ENCODE data around the gene PEX11G. TPM values are rescaled to one million over a fixed set of nuclear protein-coding genes. Genes with fewer than 3 reads are reported as not detected.

Gene PEX11G
- total RNA-seq, 1 experiment from 2014 or later = 4.3 TPM

DNA sequence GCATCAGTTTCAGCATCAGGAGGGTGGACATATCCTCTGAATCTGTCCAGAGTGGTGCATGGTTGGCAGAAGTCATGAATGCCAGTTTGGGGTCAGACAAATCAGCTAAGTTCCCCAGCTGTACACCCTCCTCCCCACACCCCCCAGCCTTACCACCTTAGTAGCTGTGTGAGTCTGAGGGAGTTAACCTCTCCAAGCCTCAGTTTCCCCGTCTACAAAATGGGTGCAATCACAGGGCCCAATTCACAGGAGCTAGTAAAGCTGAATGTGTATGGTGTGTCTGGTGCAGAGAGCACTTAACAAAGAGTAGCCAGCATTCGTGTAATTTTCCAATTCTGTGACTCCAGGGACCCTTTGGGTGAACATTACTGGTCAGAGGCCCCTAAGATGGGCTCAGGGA is 13.7 kb upstream of the PEX11G start:
- peaks cover 70% of the 10 kb centered on the region for H3K27me3 Mint-ChIP-seq (ENCODE audit: low read depth)
- DNase-seq (ENCODE audit: low spot score) (no peak), ATAC-seq (no peak)
- no peak overlapping the region for H3K4me3 Mint-ChIP-seq
- no peaks in the 10 kb centered on the region for H3K9me3 Mint-ChIP-seq
- H3K36me3 Mint-ChIP-seq = no peaks in the 10 kb centered on the region
- CTCF ChIA-PET = no interaction called here
- H3K27ac Mint-ChIP-seq = no peak overlapping the region
- TF ChIP-seq SP1 (CRISPR knock-in tag; conservative IDR thresholded peaks at IDR 0.05) = no peak
- TF ChIP-seq, protein P1, sequence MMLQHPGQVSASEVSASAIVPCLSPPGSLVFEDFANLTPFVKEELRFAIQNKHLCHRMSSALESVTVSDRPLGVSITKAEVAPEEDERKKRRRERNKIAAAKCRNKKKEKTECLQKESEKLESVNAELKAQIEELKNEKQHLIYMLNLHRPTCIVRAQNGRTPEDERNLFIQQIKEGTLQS (CRISPR knock-in tag; conservative IDR thresholded peaks at IDR 0.05) = no peak
- no peak for TF ChIP-seq FOXP1 (CRISPR knock-in tag; IDR thresholded peaks at IDR 0.05; ENCODE audit: borderline replicate concordance)
- TF ChIP-seq, protein P2, sequence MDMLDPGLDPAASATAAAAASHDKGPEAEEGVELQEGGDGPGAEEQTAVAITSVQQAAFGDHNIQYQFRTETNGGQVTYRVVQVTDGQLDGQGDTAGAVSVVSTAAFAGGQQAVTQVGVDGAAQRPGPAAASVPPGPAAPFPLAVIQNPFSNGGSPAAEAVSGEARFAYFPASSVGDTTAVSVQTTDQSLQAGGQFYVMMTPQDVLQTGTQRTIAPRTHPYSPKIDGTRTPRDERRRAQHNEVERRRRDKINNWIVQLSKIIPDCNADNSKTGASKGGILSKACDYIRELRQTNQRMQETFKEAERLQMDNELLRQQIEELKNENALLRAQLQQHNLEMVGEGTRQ (CRISPR knock-in tag; IDR thresholded peaks at IDR 0.05) = no peak
- TF ChIP-seq ZNF121 (CRISPR knock-in tag; IDR thresholded peaks at IDR 0.05) = no peak
- TF ChIP-seq, protein P3, sequence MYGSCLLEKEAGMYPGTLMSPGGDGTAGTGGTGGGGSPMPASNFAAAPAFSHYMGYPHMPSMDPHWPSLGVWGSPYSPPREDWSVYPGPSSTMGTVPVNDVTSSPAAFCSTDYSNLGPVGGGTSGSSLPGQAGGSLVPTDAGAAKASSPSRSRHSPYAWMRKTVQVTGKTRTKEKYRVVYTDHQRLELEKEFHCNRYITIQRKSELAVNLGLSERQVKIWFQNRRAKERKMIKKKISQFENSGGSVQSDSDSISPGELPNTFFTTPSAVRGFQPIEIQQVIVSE (CRISPR knock-in tag; IDR thresholded peaks at IDR 0.05; ENCODE audit: borderline replicate concordance) = no peak
- no peak for TF ChIP-seq ZNF219 (CRISPR knock-in tag; IDR thresholded peaks at IDR 0.05; ENCODE audit: borderline replicate concordance)
- TF ChIP-seq ZNF138 (CRISPR knock-in tag; conservative IDR thresholded peaks at IDR 0.05) = no peak
- no peak for TF ChIP-seq IRF2 (CRISPR knock-in tag; IDR thresholded peaks at IDR 0.05; ENCODE audit: borderline replicate concordance, low read depth)
- no peak for TF ChIP-seq TP53 (CRISPR knock-in tag; IDR thresholded peaks at IDR 0.05)
- TF ChIP-seq, protein P4, sequence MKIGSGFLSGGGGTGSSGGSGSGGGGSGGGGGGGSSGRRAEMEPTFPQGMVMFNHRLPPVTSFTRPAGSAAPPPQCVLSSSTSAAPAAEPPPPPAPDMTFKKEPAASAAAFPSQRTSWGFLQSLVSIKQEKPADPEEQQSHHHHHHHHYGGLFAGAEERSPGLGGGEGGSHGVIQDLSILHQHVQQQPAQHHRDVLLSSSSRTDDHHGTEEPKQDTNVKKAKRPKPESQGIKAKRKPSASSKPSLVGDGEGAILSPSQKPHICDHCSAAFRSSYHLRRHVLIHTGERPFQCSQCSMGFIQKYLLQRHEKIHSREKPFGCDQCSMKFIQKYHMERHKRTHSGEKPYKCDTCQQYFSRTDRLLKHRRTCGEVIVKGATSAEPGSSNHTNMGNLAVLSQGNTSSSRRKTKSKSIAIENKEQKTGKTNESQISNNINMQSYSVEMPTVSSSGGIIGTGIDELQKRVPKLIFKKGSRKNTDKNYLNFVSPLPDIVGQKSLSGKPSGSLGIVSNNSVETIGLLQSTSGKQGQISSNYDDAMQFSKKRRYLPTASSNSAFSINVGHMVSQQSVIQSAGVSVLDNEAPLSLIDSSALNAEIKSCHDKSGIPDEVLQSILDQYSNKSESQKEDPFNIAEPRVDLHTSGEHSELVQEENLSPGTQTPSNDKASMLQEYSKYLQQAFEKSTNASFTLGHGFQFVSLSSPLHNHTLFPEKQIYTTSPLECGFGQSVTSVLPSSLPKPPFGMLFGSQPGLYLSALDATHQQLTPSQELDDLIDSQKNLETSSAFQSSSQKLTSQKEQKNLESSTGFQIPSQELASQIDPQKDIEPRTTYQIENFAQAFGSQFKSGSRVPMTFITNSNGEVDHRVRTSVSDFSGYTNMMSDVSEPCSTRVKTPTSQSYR (CRISPR knock-in tag; IDR thresholded peaks at IDR 0.05) = no peak
- TF ChIP-seq ATF1 (CRISPR knock-in tag; IDR thresholded peaks at IDR 0.05) = no peak
- TF ChIP-seq, protein P5, sequence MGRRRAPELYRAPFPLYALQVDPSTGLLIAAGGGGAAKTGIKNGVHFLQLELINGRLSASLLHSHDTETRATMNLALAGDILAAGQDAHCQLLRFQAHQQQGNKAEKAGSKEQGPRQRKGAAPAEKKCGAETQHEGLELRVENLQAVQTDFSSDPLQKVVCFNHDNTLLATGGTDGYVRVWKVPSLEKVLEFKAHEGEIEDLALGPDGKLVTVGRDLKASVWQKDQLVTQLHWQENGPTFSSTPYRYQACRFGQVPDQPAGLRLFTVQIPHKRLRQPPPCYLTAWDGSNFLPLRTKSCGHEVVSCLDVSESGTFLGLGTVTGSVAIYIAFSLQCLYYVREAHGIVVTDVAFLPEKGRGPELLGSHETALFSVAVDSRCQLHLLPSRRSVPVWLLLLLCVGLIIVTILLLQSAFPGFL (CRISPR knock-in tag; IDR thresholded peaks at IDR 0.05; ENCODE audit: borderline replicate concordance) = no peak
- no peak for TF ChIP-seq ZNF317 (CRISPR knock-in tag; IDR thresholded peaks at IDR 0.05; ENCODE audit: borderline replicate concordance, low read depth)
- TF ChIP-seq PRRX2 (CRISPR knock-in tag; IDR thresholded peaks at IDR 0.05) = no peak
- TF ChIP-seq, protein P6, sequence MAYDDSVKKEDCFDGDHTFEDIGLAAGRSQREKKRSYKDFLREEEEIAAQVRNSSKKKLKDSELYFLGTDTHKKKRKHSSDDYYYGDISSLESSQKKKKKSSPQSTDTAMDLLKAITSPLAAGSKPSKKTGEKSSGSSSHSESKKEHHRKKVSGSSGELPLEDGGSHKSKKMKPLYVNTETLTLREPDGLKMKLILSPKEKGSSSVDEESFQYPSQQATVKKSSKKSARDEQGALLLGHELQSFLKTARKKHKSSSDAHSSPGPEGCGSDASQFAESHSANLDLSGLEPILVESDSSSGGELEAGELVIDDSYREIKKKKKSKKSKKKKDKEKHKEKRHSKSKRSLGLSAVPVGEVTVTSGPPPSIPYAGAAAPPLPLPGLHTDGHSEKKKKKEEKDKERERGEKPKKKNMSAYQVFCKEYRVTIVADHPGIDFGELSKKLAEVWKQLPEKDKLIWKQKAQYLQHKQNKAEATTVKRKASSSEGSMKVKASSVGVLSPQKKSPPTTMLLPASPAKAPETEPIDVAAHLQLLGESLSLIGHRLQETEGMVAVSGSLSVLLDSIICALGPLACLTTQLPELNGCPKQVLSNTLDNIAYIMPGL (CRISPR knock-in tag; IDR thresholded peaks at IDR 0.05) = no peak
- TF ChIP-seq, protein P7, sequence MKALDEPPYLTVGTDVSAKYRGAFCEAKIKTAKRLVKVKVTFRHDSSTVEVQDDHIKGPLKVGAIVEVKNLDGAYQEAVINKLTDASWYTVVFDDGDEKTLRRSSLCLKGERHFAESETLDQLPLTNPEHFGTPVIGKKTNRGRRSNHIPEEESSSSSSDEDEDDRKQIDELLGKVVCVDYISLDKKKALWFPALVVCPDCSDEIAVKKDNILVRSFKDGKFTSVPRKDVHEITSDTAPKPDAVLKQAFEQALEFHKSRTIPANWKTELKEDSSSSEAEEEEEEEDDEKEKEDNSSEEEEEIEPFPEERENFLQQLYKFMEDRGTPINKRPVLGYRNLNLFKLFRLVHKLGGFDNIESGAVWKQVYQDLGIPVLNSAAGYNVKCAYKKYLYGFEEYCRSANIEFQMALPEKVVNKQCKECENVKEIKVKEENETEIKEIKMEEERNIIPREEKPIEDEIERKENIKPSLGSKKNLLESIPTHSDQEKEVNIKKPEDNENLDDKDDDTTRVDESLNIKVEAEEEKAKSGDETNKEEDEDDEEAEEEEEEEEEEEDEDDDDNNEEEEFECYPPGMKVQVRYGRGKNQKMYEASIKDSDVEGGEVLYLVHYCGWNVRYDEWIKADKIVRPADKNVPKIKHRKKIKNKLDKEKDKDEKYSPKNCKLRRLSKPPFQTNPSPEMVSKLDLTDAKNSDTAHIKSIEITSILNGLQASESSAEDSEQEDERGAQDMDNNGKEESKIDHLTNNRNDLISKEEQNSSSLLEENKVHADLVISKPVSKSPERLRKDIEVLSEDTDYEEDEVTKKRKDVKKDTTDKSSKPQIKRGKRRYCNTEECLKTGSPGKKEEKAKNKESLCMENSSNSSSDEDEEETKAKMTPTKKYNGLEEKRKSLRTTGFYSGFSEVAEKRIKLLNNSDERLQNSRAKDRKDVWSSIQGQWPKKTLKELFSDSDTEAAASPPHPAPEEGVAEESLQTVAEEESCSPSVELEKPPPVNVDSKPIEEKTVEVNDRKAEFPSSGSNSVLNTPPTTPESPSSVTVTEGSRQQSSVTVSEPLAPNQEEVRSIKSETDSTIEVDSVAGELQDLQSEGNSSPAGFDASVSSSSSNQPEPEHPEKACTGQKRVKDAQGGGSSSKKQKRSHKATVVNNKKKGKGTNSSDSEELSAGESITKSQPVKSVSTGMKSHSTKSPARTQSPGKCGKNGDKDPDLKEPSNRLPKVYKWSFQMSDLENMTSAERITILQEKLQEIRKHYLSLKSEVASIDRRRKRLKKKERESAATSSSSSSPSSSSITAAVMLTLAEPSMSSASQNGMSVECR (CRISPR knock-in tag; IDR thresholded peaks at IDR 0.05; ENCODE audit: borderline replicate concordance) = no peak
- TF ChIP-seq GTF2I (CRISPR knock-in tag; conservative IDR thresholded peaks at IDR 0.05) = no peak
- no peak for TF ChIP-seq ZNF416 (CRISPR knock-in tag; IDR thresholded peaks at IDR 0.05)
- TF ChIP-seq, protein P8, sequence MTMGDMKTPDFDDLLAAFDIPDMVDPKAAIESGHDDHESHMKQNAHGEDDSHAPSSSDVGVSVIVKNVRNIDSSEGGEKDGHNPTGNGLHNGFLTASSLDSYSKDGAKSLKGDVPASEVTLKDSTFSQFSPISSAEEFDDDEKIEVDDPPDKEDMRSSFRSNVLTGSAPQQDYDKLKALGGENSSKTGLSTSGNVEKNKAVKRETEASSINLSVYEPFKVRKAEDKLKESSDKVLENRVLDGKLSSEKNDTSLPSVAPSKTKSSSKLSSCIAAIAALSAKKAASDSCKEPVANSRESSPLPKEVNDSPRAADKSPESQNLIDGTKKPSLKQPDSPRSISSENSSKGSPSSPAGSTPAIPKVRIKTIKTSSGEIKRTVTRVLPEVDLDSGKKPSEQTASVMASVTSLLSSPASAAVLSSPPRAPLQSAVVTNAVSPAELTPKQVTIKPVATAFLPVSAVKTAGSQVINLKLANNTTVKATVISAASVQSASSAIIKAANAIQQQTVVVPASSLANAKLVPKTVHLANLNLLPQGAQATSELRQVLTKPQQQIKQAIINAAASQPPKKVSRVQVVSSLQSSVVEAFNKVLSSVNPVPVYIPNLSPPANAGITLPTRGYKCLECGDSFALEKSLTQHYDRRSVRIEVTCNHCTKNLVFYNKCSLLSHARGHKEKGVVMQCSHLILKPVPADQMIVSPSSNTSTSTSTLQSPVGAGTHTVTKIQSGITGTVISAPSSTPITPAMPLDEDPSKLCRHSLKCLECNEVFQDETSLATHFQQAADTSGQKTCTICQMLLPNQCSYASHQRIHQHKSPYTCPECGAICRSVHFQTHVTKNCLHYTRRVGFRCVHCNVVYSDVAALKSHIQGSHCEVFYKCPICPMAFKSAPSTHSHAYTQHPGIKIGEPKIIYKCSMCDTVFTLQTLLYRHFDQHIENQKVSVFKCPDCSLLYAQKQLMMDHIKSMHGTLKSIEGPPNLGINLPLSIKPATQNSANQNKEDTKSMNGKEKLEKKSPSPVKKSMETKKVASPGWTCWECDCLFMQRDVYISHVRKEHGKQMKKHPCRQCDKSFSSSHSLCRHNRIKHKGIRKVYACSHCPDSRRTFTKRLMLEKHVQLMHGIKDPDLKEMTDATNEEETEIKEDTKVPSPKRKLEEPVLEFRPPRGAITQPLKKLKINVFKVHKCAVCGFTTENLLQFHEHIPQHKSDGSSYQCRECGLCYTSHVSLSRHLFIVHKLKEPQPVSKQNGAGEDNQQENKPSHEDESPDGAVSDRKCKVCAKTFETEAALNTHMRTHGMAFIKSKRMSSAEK (CRISPR knock-in tag; IDR thresholded peaks at IDR 0.05; ENCODE audit: borderline replicate concordance) = no peak
- peaks cover 10% of the 10 kb centered on the region for H3K4me1 Mint-ChIP-seq
- POLR2A ChIA-PET = no interaction called here

All from WTC11 (cell line).